K562 (cell line): Measurements from ENCODE around the gene DYNLL1. TPM values are rescaled to one million over a fixed set of nuclear protein-coding genes. Genes with fewer than 3 reads are reported as not detected.
A peak's percentile ranks its signal among the peaks of the same experiment; 100 is the strongest.

ENCODE experiments used
- CREM ChIP-seq: IDR thresholded peaks from 2 replicates; pipeline ENCODE4 v1.6.1; 2014; ENCODE audit warnings: antibody characterized with exemption, low read depth
- CTCFL ChIP-seq: IDR thresholded peaks from 2 replicates; pipeline ENCODE4 v1.6.1; 2011; ENCODE audit warnings: borderline replicate concordance, low read depth, mild to moderate bottlenecking, moderate library complexity, low read length; ENCODE audit not compliant: insufficient read depth, poor library complexity, severe bottlenecking
- LCOR ChIP-seq: sonication (generic); formaldehyde crosslinking; IDR thresholded peaks from 2 replicates; pipeline ENCODE4 v1.8.0; 2022; ENCODE audit warnings: mild to moderate bottlenecking, missing genetic modification reagents
- MTA1 ChIP-seq: fragments of 450-650 bp; IDR thresholded peaks from 2 replicates; pipeline ENCODE4 v1.6.1; 2017; ENCODE audit warnings: borderline replicate concordance
- PHB2 ChIP-seq: fragments of 450-650 bp; IDR thresholded peaks from 2 replicates; pipeline ENCODE4 v1.6.1; 2017; ENCODE audit warnings: low read depth
- PHTF2 ChIP-seq: fragments of 250-450 bp; sonication (Bioruptor Pico); IDR thresholded peaks from 2 replicates; pipeline ENCODE4 v1.5.0; 2021; ENCODE audit warnings: mild to moderate bottlenecking
- SMARCC2 ChIP-seq: fragments of 450-650 bp; IDR thresholded peaks from 2 replicates; pipeline ENCODE4 v1.6.1; 2017; ENCODE audit warnings: antibody characterized with exemption, moderate library complexity, mild to moderate bottlenecking, low read depth
- U2AF2 ChIP-seq: fragments of 200-400 bp; formaldehyde crosslinking; optimal IDR thresholded peaks from 2 replicates; pipeline ENCODE3; 2017; ENCODE audit warnings: low read depth, mild to moderate bottlenecking, low read length
- ZFP1 ChIP-seq: fragments of 450-650 bp; formaldehyde crosslinking; IDR thresholded peaks from 2 replicates; pipeline ENCODE4 v1.4.0; 2020; ENCODE audit warnings: mild to moderate bottlenecking, mixed read lengths
- ZNF217 ChIP-seq: sonication (generic); formaldehyde crosslinking; IDR thresholded peaks from 2 replicates; pipeline ENCODE4 v1.8.0; 2022; ENCODE audit warnings: mild to moderate bottlenecking, missing genetic modification reagents
- ZNF3 ChIP-seq: fragments of 250-450 bp; sonication (Bioruptor Pico); IDR thresholded peaks from 2 replicates; pipeline ENCODE4 v1.5.0; 2021; ENCODE audit warnings: mild to moderate bottlenecking, moderate library complexity
- ZNF41 ChIP-seq: fragments of 250-450 bp; sonication (Bioruptor Pico); conservative IDR thresholded peaks from 2 replicates; pipeline ENCODE4 v1.4.0; 2020; ENCODE audit warnings: mild to moderate bottlenecking
- ZNF586 ChIP-seq: fragments of 450-650 bp; formaldehyde crosslinking; conservative IDR thresholded peaks from 2 replicates; pipeline ENCODE4 v1.4.0; 2020; ENCODE audit warnings: mild to moderate bottlenecking, moderate library complexity
- ZNF695 ChIP-seq: fragments of 450-650 bp; formaldehyde crosslinking; IDR thresholded peaks from 2 replicates; pipeline ENCODE4 v1.4.0; 2020; ENCODE audit warnings: mild to moderate bottlenecking, moderate library complexity
- polyA plus RNA-seq, 8 experiments: library from polyadenylated mRNA; depleted of rRNA in 4 of 8; stranded (reverse) in 5 of 8; unstranded in 3 of 8; fragments of >200 nt; fragmentation: Nextera tagmentation in 2 of 8; fragmentation: Illumina TruSeq in 1 of 8; extraction: Ambion mirVana in 2 of 8; extraction: Trizol in 1 of 8; gene quantifications; 2 replicates each; pipeline versions ENCODE4 v1.2.1 to v1.2.3, GENCODE V29; 2011 to 2014; ENCODE audit warnings: inconsistent platforms in 1 of 8, missing spikeins in 1 of 8
- total RNA-seq, 7 experiments: library from RNA; depleted of rRNA in 6 of 7; stranded (reverse); fragments of >200 nt in 6 of 7; fragmentation: Illumina TruSeq in 2 of 7; extraction: Trizol in 2 of 7; gene quantifications; 2 replicates each; pipeline versions ENCODE4 v1.2.1 to v1.2.3, GENCODE V29; 2011 to 2021; ENCODE audit warnings: low replicate concordance in 1 of 7
- TF ChIP-seq, protein P1 (sequence below), 3 experiments: fragments of 200-800 bp in 1 of 3; fragments of 250-450 bp in 1 of 3; fragments of 450-650 bp in 1 of 3; sonication (Bioruptor Pico) in 1 of 3; sonication (Bioruptor generic) in 1 of 3; formaldehyde crosslinking in 1 of 3; IDR thresholded peaks; 2 replicates each; pipeline versions ENCODE4 v1.6.1 to v1.8.0; 2016 to 2022; ENCODE audit warnings: mild to moderate bottlenecking in 2 of 3, missing genetic modification characterization in 2 of 3, missing compliant biosample characterization in 1 of 3, moderate library complexity in 1 of 3
- TF ChIP-seq, protein P2 (sequence below): fragments of 250-450 bp; sonication (Bioruptor Pico); IDR thresholded peaks from 2 replicates; pipeline ENCODE4 v1.5.0; 2021; ENCODE audit warnings: mild to moderate bottlenecking, moderate library complexity

The DYNLL1 gene
- total and polyA plus RNA-seq, 9 of the 15 experiments (the other 6 are each of a cell fraction or from before 2014, with no cell fraction given) = 303 to 1,112 (median 468) TPM

DNA sequence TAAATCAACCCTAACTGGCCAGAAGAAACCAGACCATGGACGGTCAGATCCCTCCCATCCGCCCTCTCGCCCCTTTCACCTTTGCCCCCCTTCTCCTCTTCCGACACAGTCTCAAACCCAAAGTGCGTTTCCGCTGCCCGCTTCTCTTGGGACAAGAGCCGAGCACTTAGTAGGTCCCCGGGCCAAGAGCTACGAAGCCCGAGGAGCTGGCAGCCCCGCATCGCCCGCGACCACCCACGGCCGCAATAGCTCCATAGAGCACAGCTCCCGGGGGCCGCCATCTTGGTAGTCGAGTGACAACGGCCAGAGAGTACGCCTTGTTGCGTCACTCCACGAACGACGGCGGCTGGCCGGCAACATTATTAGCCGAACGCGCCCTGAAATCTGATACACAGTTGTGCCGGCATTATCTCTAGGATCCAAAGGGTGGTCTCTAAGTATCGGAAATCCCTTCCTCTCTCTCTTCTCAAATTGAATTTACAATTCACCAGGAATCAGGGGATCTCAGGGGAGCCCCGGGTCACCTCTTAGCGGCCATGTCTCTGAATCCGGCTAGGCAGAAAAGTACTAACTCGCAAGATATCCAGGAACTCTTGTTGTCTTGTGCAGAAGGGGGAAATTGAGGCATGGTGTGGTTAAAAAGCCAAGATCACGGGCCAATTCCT lies 33.1 kb downstream of the DYNLL1 start, which contains the start of gene COQ5 (continued):
- TF ChIP-seq ZNF41 (CRISPR knock-in tag) (no peak), SMARCC2 (no peak), ZFP1 (no peak), PHTF2 (no peak), PHB2 (no peak), U2AF2 (no peak), CTCFL (no peak), ZNF586 (CRISPR knock-in tag) (no peak), LCOR (CRISPR knock-in tag) (peak; percentile 85), CREM (peak; percentile 96), ZNF695 (no peak), ZNF3 (CRISPR knock-in tag) (no peak), MTA1 (peak; percentile 67; the same call in 1 of the 2 replicates), ZNF217 (CRISPR knock-in tag) (no peak)
- TF ChIP-seq, protein P1, sequence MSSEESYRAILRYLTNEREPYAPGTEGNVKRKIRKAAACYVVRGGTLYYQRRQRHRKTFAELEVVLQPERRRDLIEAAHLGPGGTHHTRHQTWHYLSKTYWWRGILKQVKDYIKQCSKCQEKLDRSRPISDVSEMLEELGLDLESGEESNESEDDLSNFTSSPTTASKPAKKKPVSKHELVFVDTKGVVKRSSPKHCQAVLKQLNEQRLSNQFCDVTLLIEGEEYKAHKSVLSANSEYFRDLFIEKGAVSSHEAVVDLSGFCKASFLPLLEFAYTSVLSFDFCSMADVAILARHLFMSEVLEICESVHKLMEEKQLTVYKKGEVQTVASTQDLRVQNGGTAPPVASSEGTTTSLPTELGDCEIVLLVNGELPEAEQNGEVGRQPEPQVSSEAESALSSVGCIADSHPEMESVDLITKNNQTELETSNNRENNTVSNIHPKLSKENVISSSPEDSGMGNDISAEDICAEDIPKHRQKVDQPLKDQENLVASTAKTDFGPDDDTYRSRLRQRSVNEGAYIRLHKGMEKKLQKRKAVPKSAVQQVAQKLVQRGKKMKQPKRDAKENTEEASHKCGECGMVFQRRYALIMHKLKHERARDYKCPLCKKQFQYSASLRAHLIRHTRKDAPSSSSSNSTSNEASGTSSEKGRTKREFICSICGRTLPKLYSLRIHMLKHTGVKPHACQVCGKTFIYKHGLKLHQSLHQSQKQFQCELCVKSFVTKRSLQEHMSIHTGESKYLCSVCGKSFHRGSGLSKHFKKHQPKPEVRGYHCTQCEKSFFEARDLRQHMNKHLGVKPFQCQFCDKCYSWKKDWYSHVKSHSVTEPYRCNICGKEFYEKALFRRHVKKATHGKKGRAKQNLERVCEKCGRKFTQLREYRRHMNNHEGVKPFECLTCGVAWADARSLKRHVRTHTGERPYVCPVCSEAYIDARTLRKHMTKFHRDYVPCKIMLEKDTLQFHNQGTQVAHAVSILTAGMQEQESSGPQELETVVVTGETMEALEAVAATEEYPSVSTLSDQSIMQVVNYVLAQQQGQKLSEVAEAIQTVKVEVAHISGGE (CRISPR knock-in tag; IDR thresholded peaks at IDR 0.05) = 0 out of 6 replicates have a peak, but pooled peaks of 1 of the 3 experiments have one; percentile 14
- TF ChIP-seq, protein P2, sequence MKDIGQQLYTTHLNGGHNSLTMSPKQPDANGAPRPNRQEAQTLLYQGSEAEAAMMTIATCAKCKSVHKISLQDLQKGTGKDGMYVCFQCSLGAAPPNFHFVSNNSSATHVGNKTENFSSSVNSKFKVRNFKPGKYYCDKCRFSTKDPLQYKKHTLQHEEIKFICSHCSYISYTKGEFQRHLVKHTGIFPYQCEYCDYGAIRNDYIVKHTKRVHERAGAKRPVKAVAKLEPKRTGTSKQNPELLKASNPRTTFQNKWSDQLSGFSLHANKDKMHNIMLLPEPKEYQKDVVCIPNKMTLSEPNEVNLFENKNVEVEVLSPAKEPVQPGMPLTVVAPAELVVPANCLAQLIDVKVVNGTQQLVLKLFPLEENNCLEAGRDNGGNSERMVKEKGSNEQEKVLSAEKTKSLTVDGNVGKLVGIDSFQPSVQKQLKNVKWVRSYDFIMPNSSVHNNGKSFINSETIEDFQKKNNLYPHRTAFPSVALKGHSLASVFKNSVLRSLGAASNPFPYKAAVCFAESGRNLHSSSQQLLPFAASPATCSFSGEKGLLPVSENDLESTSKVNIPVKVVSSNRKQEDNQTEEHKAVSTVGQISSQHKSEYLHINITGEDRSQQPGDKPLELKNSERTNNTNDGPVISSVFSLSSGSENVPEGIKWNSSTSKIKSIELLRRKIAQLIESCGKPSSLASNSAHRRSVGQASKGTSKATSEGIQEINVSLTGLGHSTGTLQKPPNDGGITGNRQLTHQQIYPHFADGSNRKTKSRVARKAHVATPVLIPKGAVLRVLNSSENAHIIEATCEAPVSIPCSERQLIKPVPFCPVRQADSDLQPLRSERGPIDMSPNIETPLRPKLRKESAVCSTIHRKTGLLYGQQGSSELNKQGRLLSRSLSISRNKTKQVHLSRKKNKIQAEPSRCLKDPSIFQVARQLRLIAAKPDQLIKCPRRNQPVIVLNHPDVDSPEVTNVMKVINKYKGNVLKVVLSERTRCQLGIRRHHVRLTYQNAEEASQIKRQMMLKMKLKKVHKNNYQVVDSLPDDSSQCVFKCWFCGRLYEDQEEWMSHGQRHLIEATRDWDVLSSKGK (CRISPR knock-in tag) = no peak
